ENCODE results near the gene ULK4.

GRCh38 chr3:41223691-41224090 lies 738.2 kb downstream of the ULK4 start:
- TF ChIP-seq CTCF (IDR thresholded peaks at IDR 0.05; ENCODE audit: insufficient read depth, low read length) (no peak), POLR2AphosphoS5 (IDR thresholded peaks at IDR 0.05; ENCODE audit: low read depth) (no peak)
